ENCODE measurements around the gene NECAB2.

The NECAB2 gene

GRCh38 chr16:84029297-84030047 is 61.4 kb downstream of the NECAB2 start:
- Histone ChIP-seq H3K4me3 (ENCODE audit: low read length, poor library complexity, severe bottlenecking) (no peak overlapping the region), H3K36me3 (ENCODE audit: insufficient read depth, low read length) (no peaks in the 10 kb centered on the region), H4K20me1 (ENCODE audit: insufficient read depth, low read length, poor library complexity, severe bottlenecking) (no peaks in the 10 kb centered on the region), H3K9me2 (replicated peaks; ENCODE audit: low read depth, low read length) (no peaks in the 10 kb centered on the region), H3K4me1 (ENCODE audit: insufficient read depth, low read length, poor library complexity, severe bottlenecking) (peaks cover 14% of the 10 kb centered on the region), H3K27me3 (ENCODE audit: insufficient read depth, low read length, poor library complexity, severe bottlenecking) (no peaks in the 10 kb centered on the region), H3K9ac (ENCODE audit: low read depth, low read length, poor library complexity, severe bottlenecking) (no peak overlapping the region), H3K79me2 (ENCODE audit: insufficient read depth, low read length) (no peaks in the 10 kb centered on the region), H2AFZ (ENCODE audit: low read length) (no peak overlapping the region), H3K9me3 (ENCODE audit: insufficient read depth, low read depth, low read length) (no peaks in the 10 kb centered on the region), H3K4me2 (ENCODE audit: low read depth, low read length, poor library complexity, severe bottlenecking) (peak overlapping the region; percentile 52), H3F3A (ENCODE audit: low read depth) (no peaks in the 10 kb centered on the region)
- no peak for TF ChIP-seq EZH2phosphoT487 (IDR thresholded peaks at IDR 0.05; ENCODE audit: borderline replicate concordance)
- TF ChIP-seq, protein P1, sequence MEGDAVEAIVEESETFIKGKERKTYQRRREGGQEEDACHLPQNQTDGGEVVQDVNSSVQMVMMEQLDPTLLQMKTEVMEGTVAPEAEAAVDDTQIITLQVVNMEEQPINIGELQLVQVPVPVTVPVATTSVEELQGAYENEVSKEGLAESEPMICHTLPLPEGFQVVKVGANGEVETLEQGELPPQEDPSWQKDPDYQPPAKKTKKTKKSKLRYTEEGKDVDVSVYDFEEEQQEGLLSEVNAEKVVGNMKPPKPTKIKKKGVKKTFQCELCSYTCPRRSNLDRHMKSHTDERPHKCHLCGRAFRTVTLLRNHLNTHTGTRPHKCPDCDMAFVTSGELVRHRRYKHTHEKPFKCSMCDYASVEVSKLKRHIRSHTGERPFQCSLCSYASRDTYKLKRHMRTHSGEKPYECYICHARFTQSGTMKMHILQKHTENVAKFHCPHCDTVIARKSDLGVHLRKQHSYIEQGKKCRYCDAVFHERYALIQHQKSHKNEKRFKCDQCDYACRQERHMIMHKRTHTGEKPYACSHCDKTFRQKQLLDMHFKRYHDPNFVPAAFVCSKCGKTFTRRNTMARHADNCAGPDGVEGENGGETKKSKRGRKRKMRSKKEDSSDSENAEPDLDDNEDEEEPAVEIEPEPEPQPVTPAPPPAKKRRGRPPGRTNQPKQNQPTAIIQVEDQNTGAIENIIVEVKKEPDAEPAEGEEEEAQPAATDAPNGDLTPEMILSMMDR (conservative IDR thresholded peaks at IDR 0.05; ENCODE audit: low read length) = no peak

DNA sequence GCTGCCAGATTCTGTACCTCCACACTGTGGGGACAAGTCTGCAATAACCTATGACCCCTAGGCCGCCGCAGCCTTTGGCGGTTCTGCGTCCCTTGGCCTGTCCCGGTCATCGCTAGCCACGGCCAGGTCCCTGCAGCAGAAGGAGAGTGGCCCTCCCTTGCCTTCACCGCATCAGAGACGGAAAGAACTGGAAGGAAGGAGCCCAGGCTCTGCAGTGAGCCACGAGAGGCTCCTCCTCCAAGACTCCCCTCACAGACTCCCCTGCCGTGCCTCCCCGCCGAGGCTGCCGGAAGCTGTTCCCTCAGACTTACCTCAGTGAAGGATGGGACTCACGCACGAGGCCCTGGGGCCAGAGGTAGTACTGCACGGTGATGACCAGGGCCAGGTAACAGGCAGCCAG is 63.5 kb downstream of the NECAB2 start:
- Histone ChIP-seq H3K9ac (ENCODE audit: low read depth, low read length, poor library complexity, severe bottlenecking) (no peak overlapping the region), H4K20me1 (ENCODE audit: insufficient read depth, low read length, poor library complexity, severe bottlenecking) (no peaks in the 10 kb centered on the region), H3K79me2 (ENCODE audit: insufficient read depth, low read length) (no peaks in the 10 kb centered on the region), H3K27me3 (ENCODE audit: insufficient read depth, low read length, poor library complexity, severe bottlenecking) (no peaks in the 10 kb centered on the region), H3K36me3 (ENCODE audit: insufficient read depth, low read length) (no peaks in the 10 kb centered on the region), H3F3A (ENCODE audit: low read depth) (no peaks in the 10 kb centered on the region), H3K4me2 (ENCODE audit: low read depth, low read length, poor library complexity, severe bottlenecking) (no peak overlapping the region), H2AFZ (ENCODE audit: low read length) (no peak overlapping the region), H3K4me3 (ENCODE audit: low read length, poor library complexity, severe bottlenecking) (no peak overlapping the region), H3K4me1 (ENCODE audit: insufficient read depth, low read length, poor library complexity, severe bottlenecking) (peaks cover 14% of the 10 kb centered on the region), H3K9me3 (ENCODE audit: insufficient read depth, low read depth, low read length) (no peaks in the 10 kb centered on the region), H3K9me2 (replicated peaks; ENCODE audit: low read depth, low read length) (no peaks in the 10 kb centered on the region)
- TF ChIP-seq, protein P1 (conservative IDR thresholded peaks at IDR 0.05; ENCODE audit: low read length) = no peak
- TF ChIP-seq EZH2phosphoT487 (IDR thresholded peaks at IDR 0.05; ENCODE audit: borderline replicate concordance) = no peak

GRCh38 chr16:84032458-84033178 is 64.6 kb downstream of the NECAB2 start:
- no peaks in the 10 kb centered on the region for H3K36me3 ChIP-seq (ENCODE audit: insufficient read depth, low read length)
- no peaks in the 10 kb centered on the region for H3K9me3 ChIP-seq (ENCODE audit: insufficient read depth, low read depth, low read length)
- no peaks in the 10 kb centered on the region for H4K20me1 ChIP-seq (ENCODE audit: insufficient read depth, low read length, poor library complexity, severe bottlenecking)
- no peaks in the 10 kb centered on the region for H3K27me3 ChIP-seq (ENCODE audit: insufficient read depth, low read length, poor library complexity, severe bottlenecking)
- H2AFZ ChIP-seq (ENCODE audit: low read length) = no peak overlapping the region
- no peak overlapping the region for H3K4me2 ChIP-seq (ENCODE audit: low read depth, low read length, poor library complexity, severe bottlenecking)
- H3K79me2 ChIP-seq (ENCODE audit: insufficient read depth, low read length) = no peaks in the 10 kb centered on the region
- no peak overlapping the region for H3K4me3 ChIP-seq (ENCODE audit: low read length, poor library complexity, severe bottlenecking)
- no peak overlapping the region for H3K9ac ChIP-seq (ENCODE audit: low read depth, low read length, poor library complexity, severe bottlenecking)
- H3K9me2 ChIP-seq (replicated peaks; ENCODE audit: low read depth, low read length) = no peaks in the 10 kb centered on the region
- no peaks in the 10 kb centered on the region for H3F3A ChIP-seq (ENCODE audit: low read depth)
- H3K4me1 ChIP-seq (ENCODE audit: insufficient read depth, low read length, poor library complexity, severe bottlenecking) = peaks cover 14% of the 10 kb centered on the region
- TF ChIP-seq, protein P1 (conservative IDR thresholded peaks at IDR 0.05; ENCODE audit: low read length) = no peak
- TF ChIP-seq EZH2phosphoT487 (IDR thresholded peaks at IDR 0.05; ENCODE audit: borderline replicate concordance) = no peak
